Measurements from ENCODE around the gene PLEKHM3.
A peak's percentile ranks its signal among the peaks of the same experiment; 100 is the strongest.
"Not testable (repeated sequence)": the region's sequence is repeated elsewhere in the genome, so short reads cannot be mapped to it uniquely, and the experiment has no call there.

Gene PLEKHM3

DNA sequence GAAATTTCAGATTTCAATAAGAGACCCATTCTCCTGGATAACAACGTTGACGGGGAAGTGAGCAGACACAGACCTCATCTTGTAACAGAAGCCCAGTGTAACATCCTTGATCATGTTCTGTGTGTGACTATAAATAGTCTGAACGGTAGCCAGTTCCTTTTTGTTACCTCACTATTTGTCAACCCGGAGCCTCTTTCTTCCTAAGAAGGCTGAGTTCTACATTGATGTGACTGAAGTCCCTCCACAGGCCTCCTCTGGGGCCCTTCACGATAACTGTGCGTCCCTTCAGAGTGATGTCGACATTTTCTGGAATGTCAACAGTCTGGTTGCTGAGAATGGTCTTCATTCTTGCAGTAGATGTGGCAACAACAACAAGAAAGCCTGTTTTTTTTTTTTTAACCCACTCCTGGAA lies 6.3 kb upstream of the PLEKHM3 start:
- no peak for TF ChIP-seq JUND (IDR thresholded peaks at IDR 0.05; ENCODE audit: low read depth)
- DNase-seq (ENCODE audit: low read depth in 1 of 2, low spot score in 1 of 2), result peak in 1 of 2 experiments; percentile 27
- in situ Hi-C loops (cut with HindIII; ENCODE audit: low pct_unique_long_range_greater_than_20kb, low sequenced_read_pairs), result no loop called here

DNA sequence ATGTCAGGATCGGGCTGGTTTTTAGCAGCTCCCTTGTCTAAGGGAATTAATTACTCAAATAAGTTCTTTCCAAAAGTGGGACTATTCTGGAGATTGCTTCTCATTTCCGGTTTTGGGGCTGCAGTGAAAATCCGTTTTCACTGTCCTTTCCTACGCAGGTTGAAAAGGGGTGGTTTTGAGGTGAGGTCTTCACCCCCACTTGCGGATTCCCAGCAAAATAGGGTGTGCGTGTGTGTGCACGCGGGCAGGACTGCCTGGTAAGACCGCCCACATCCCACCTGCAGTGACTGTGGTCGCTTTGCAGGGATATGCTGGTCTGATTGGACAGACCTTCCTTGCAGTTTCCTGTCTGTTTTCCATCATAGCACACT lies 472 bp upstream of the PLEKHM3 start:
- in situ Hi-C loops (cut with HindIII; ENCODE audit: low pct_unique_long_range_greater_than_20kb, low sequenced_read_pairs), result no loop called here
- TF ChIP-seq JUND (IDR thresholded peaks at IDR 0.05; ENCODE audit: low read depth), result no peak
- DNase-seq (ENCODE audit: low read depth in 1 of 2, low spot score in 1 of 2), result no peak

GRCh38 chr2:208024091-208024490 lies 1.2 kb downstream of the PLEKHM3 start:
- no peak for DNase-seq (ENCODE audit: low read depth in 1 of 2, low spot score in 1 of 2)
- TF ChIP-seq JUND (IDR thresholded peaks at IDR 0.05; ENCODE audit: low read depth), result no peak
- in situ Hi-C loops (cut with HindIII; ENCODE audit: low pct_unique_long_range_greater_than_20kb, low sequenced_read_pairs), result no loop called here

GRCh38 chr2:208020253-208020652 lies 5.1 kb downstream of the PLEKHM3 start:
- TF ChIP-seq JUND (IDR thresholded peaks at IDR 0.05; ENCODE audit: low read depth), result no peak
- DNase-seq (ENCODE audit: low read depth in 1 of 2, low spot score in 1 of 2), result no peak
- in situ Hi-C loops (cut with HindIII; ENCODE audit: low pct_unique_long_range_greater_than_20kb, low sequenced_read_pairs), result no loop called here

DNA sequence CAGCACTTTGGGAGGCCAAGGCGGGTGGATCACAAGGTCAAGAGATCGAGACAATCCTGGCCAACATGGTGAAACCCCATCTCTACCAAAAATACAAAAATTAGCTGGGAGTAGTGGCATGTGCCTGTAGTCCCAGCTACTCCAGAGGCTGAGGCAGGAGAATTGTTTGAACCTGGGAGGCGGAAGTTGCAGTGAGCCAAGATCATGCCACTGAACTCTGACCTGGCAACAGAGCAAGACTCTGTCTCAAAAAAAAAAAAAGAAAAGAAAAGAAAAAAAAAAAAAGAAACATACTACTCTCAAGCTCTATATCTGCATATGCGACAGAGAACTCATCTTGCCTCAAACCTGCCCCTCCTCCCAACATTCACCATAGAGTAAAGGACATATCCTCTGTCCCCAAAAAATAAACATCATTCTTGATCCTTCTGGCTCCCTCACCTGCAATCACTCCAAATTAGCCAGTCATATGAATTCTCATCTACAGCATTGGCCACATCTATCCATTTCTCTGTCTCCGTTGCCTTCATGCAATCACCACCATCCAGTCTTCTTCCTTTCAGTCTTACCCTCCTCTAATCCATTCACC lies 7.1 kb downstream of the PLEKHM3 start:
- in situ Hi-C loops (cut with HindIII; ENCODE audit: low pct_unique_long_range_greater_than_20kb, low sequenced_read_pairs); DNase-seq (ENCODE audit: low read depth in 1 of 2, low spot score in 1 of 2): not testable (repeated sequence)

GRCh38 chr2:208017721-208018120 lies 7.6 kb downstream of the PLEKHM3 start:
- DNase-seq (ENCODE audit: low read depth in 1 of 2, low spot score in 1 of 2), result no peak
- no peak for TF ChIP-seq JUND (IDR thresholded peaks at IDR 0.05; ENCODE audit: low read depth)
- in situ Hi-C loops (cut with HindIII; ENCODE audit: low pct_unique_long_range_greater_than_20kb, low sequenced_read_pairs), result no loop called here

- in situ Hi-C loops (cut with HindIII; ENCODE audit: low pct_unique_long_range_greater_than_20kb, low sequenced_read_pairs), result no loop called here
- DNase-seq (ENCODE audit: low read depth in 1 of 2, low spot score in 1 of 2), result peak; percentile 29 to 87
- TF ChIP-seq JUND (IDR thresholded peaks at IDR 0.05; ENCODE audit: low read depth), result peak; percentile 69; the same call in 1 of the 2 replicates
Observed at GRCh38 chr2:208015475-208015874, 9.9 kb downstream of the PLEKHM3 start.

GRCh38 chr2:208013285-208014178 lies 11.8 kb downstream of the PLEKHM3 start:
- in situ Hi-C loops (cut with HindIII; ENCODE audit: low pct_unique_long_range_greater_than_20kb, low sequenced_read_pairs), result no loop called here
- TF ChIP-seq JUND (IDR thresholded peaks at IDR 0.05; ENCODE audit: low read depth), result no peak
- DNase-seq (ENCODE audit: low read depth in 1 of 2, low spot score in 1 of 2), result no peak

- TF ChIP-seq JUND (IDR thresholded peaks at IDR 0.05; ENCODE audit: low read depth), result no peak
- DNase-seq (ENCODE audit: low read depth in 1 of 2, low spot score in 1 of 2), result no peak
- in situ Hi-C loops (cut with HindIII; ENCODE audit: low pct_unique_long_range_greater_than_20kb, low sequenced_read_pairs), result no loop called here
Observed at GRCh38 chr2:208012449-208012848, 12.9 kb downstream of the PLEKHM3 start.

GRCh38 chr2:208010506-208010905 lies 14.8 kb downstream of the PLEKHM3 start:
- in situ Hi-C loops (cut with HindIII; ENCODE audit: low pct_unique_long_range_greater_than_20kb, low sequenced_read_pairs), result no loop called here

DNA sequence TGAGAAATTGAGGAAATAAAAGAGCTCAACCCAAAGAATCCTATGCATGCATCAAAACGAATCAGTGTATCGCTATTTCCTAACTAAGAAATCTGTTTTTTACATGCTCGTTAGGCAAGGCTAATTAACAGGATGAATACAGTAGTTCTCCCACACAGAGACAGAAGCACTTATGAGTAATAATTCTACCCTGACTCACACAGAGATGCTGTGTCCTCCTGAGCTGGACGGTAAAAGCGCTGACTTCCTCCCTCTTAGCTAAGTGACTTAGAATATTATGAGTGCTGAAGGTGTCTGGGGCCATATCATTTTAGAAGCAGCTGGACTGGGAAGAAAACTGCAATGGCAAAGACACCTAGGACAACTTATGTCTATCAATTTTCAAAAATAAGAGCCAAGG lies 18.5 kb downstream of the PLEKHM3 start:
- TF ChIP-seq JUND (IDR thresholded peaks at IDR 0.05; ENCODE audit: low read depth), result no peak
- no peak for DNase-seq (ENCODE audit: low read depth in 1 of 2, low spot score in 1 of 2)

More at GRCh38 chr2:208010506-208010905, 14.8 kb downstream of the PLEKHM3 start:
- TF ChIP-seq JUND (IDR thresholded peaks at IDR 0.05; ENCODE audit: low read depth), result no peak
- DNase-seq (ENCODE audit: low read depth in 1 of 2, low spot score in 1 of 2), result no peak

DNA sequence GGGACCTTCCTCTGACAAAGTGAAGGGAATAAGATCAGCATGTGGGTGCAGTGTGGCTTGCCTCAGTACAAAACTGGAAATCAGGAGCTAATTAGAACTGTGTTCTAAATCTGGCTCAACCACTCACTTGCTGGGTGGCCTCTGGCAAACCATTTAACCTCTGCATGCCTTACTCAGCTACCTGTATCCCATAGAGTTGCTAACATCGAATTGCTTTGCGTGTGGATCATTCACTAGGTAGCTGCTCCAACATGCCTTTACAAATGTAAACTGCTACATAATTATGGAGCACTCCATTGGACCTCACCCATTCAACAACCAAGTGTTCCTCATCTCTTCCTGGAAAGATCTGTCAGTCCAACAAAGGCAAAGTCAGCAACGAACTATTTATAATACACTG lies 19.0 kb downstream of the PLEKHM3 start:
- in situ Hi-C loops (cut with HindIII; ENCODE audit: low pct_unique_long_range_greater_than_20kb, low sequenced_read_pairs), result no loop called here
- no peak for DNase-seq (ENCODE audit: low read depth in 1 of 2, low spot score in 1 of 2)
- TF ChIP-seq JUND (IDR thresholded peaks at IDR 0.05; ENCODE audit: low read depth), result no peak

More for the DNA sequence above, 18.5 kb downstream of the PLEKHM3 start:
- in situ Hi-C loops (cut with HindIII; ENCODE audit: low pct_unique_long_range_greater_than_20kb, low sequenced_read_pairs), result no loop called here

DNA sequence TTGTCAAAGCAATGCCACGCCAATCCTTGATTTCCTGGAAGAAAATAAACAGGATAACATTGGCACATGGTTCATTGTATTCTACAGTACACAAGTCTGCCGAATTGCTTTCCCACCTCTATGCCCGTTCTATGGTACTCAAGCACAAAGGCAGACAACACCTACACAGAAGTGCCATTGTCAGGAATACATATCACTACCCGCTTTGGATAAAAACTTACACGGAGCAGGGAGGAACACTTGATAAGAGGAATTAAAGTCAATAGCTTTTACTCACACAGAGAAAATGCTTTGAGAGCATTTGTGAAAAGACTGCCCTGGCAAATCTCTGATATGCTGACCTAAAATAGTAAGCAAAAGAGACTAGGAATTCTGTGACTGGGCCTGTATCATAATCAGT lies 23.4 kb downstream of the PLEKHM3 start:
- in situ Hi-C loops (cut with HindIII; ENCODE audit: low pct_unique_long_range_greater_than_20kb, low sequenced_read_pairs), result no loop called here
- no peak for TF ChIP-seq JUND (IDR thresholded peaks at IDR 0.05; ENCODE audit: low read depth)
- no peak for DNase-seq (ENCODE audit: low read depth in 1 of 2, low spot score in 1 of 2)
